Peyer's patch (tissue), 4 donors: ENCODE results near the gene AKAP13. TPM values are rescaled to one million over a fixed set of nuclear protein-coding genes. Genes with fewer than 3 reads are reported as not detected.

ENCODE experiments used
- DNase-seq, 3 donors: peaks; one replicate each; pipeline ENCODE4 v3.0.0-alpha.2; 2017 to 2019
- H3K27ac ChIP-seq, 4 donors: fragments of 200-600 bp; sonication (generic); one replicate each; pipeline ENCODE4 v1.5.1; 2016 to 2019
- H3K27me3 ChIP-seq, 2 donors: fragments of 200-600 bp; sonication (generic); one replicate each; pipeline ENCODE4 v1.5.1; 2019
- H3K36me3 ChIP-seq, 3 donors: fragments of 200-600 bp; sonication (generic); one replicate each; pipeline ENCODE4 v1.5.1; 2016 to 2019
- H3K4me1 ChIP-seq, 4 donors: fragments of 200-600 bp; sonication (generic); one replicate each; pipeline ENCODE4 v1.5.1; 2016 to 2019
- H3K4me3 ChIP-seq, 4 donors: fragments of 200-600 bp; sonication (generic); 1 replicate in 3 of 4; 2 replicates in 1 of 4; pipeline ENCODE4 v1.5.1; 2016 to 2019; ENCODE audit warnings: mild to moderate bottlenecking in 1 of 4
- H3K9me3 ChIP-seq, 4 donors: fragments of 200-600 bp; sonication (generic); one replicate each; pipeline ENCODE4 v1.5.1; 2016 to 2019; ENCODE audit warnings: mild to moderate bottlenecking in 1 of 4
- CTCF ChIP-seq, 6 experiments: fragments of 450-650 bp in 4 of 6; fragments of 200-600 bp in 2 of 6; sonication (generic) in 1 of 6; IDR thresholded peaks; one replicate each; pipeline ENCODE4 v1.5.1; 2017 to 2019; ENCODE audit warnings: antibody characterized with exemption in 6 of 6, mild to moderate bottlenecking in 3 of 6, moderate library complexity in 1 of 6
- POLR2A ChIP-seq, 2 donors: fragments of 450-650 bp; IDR thresholded peaks; one replicate each; pipeline ENCODE4 v1.5.1; 2017; ENCODE audit warnings: antibody characterized with exemption in 2 of 2, mild to moderate bottlenecking in 2 of 2, moderate library complexity in 2 of 2
- total RNA-seq, 4 donors: library from RNA; depleted of rRNA; stranded (reverse); fragments of >200 nt; gene quantifications; one replicate each; pipeline ENCODE4 v1.1.0, GENCODE V29; 2016

AKAP13 gene
- total RNA-seq, 4 donors from 2014 or later, result 166 to 742 (median 242) TPM

GRCh38 chr15:85557385-85557784, 177.0 kb downstream of the AKAP13 start:
- Histone ChIP-seq H3K9me3 (no peaks in the 10 kb centered on the region), H3K27me3 (no peaks in the 10 kb centered on the region), H3K4me1 (peaks cover 0 to 3% (median 0%) of the 10 kb centered on the region in 4 donors), H3K27ac (no peak overlapping the region), H3K4me3 (no peak overlapping the region), H3K36me3 (peaks cover 0 to 3% (median 0%) of the 10 kb centered on the region in 3 donors)
- no peak for DNase-seq
- no peak for TF ChIP-seq CTCF (IDR thresholded peaks at IDR 0.05)
- TF ChIP-seq POLR2A (IDR thresholded peaks at IDR 0.05), result no peak

GRCh38 chr15:85558848-85559247, 178.4 kb downstream of the AKAP13 start:
- Histone ChIP-seq H3K27ac (no peak overlapping the region), H3K27me3 (no peaks in the 10 kb centered on the region), H3K36me3 (no peaks in the 10 kb centered on the region), H3K4me3 (no peak overlapping the region), H3K9me3 (no peaks in the 10 kb centered on the region), H3K4me1 (peaks cover 0 to 3% (median 0%) of the 10 kb centered on the region in 4 donors)
- TF ChIP-seq CTCF (IDR thresholded peaks at IDR 0.05) (no peak), POLR2A (IDR thresholded peaks at IDR 0.05) (no peak)
- DNase-seq, result no peak

GRCh38 chr15:85559530-85559929, 179.1 kb downstream of the AKAP13 start:
- no peaks in the 10 kb centered on the region for H3K9me3 ChIP-seq
- no peak overlapping the region for H3K27ac ChIP-seq
- peaks cover 0 to 3% (median 0%) of the 10 kb centered on the region in 4 donors for H3K4me1 ChIP-seq
- H3K36me3 ChIP-seq, result no peaks in the 10 kb centered on the region
- no peaks in the 10 kb centered on the region for H3K27me3 ChIP-seq
- no peak for DNase-seq
- TF ChIP-seq POLR2A (IDR thresholded peaks at IDR 0.05), result no peak
- no peak for TF ChIP-seq CTCF (IDR thresholded peaks at IDR 0.05)
- H3K4me3 ChIP-seq, result no peak overlapping the region

- no peak for DNase-seq
- TF ChIP-seq CTCF (IDR thresholded peaks at IDR 0.05) (no peak), POLR2A (IDR thresholded peaks at IDR 0.05) (no peak)
- Histone ChIP-seq H3K4me3 (no peak overlapping the region), H3K36me3 (no peaks in the 10 kb centered on the region), H3K27me3 (no peaks in the 10 kb centered on the region), H3K27ac (peak overlapping the region in 2 of 4 donors; percentile 27 to 67), H3K4me1 (no peaks in the 10 kb centered on the region), H3K9me3 (no peaks in the 10 kb centered on the region)
Observed at GRCh38 chr15:85562824-85563223, 182.4 kb downstream of the AKAP13 start.

- Histone ChIP-seq H3K4me3 (no peak overlapping the region), H3K27ac (peak overlapping the region in 3 of 4 donors; percentile 1 to 63 (median 62)), H3K27me3 (no peaks in the 10 kb centered on the region), H3K9me3 (no peaks in the 10 kb centered on the region), H3K4me1 (no peaks in the 10 kb centered on the region), H3K36me3 (no peaks in the 10 kb centered on the region)
- no peak for DNase-seq
- TF ChIP-seq POLR2A (IDR thresholded peaks at IDR 0.05) (no peak), CTCF (IDR thresholded peaks at IDR 0.05) (no peak)
Observed at GRCh38 chr15:85563328-85563727, 182.9 kb downstream of the AKAP13 start.

GRCh38 chr15:85563731-85564130, 183.3 kb downstream of the AKAP13 start:
- peak overlapping the region in 3 of 4 donors; percentile 1 to 63 (median 62) for H3K27ac ChIP-seq
- no peak for DNase-seq
- no peak overlapping the region for H3K4me3 ChIP-seq
- H3K4me1 ChIP-seq, result no peaks in the 10 kb centered on the region
- TF ChIP-seq CTCF (IDR thresholded peaks at IDR 0.05), result no peak
- TF ChIP-seq POLR2A (IDR thresholded peaks at IDR 0.05), result no peak
- no peaks in the 10 kb centered on the region for H3K36me3 ChIP-seq
- H3K9me3 ChIP-seq, result no peaks in the 10 kb centered on the region
- H3K27me3 ChIP-seq, result no peaks in the 10 kb centered on the region
